WI38 (cell line): ENCODE data around the gene YAP1.
A peak's percentile ranks its signal among the peaks of the same experiment; 100 is the strongest.

Experiments used
- H3K4me3 ChIP-seq: 2 replicates; pipeline ENCODE4 v1.5.1; 2011; ENCODE audit warnings: low read depth, mild to moderate bottlenecking, control low read depth, low read length
- CTCF ChIP-seq: IDR thresholded peaks from 2 replicates; pipeline ENCODE4 v1.5.1; 2012; ENCODE audit warnings: low read depth, mild to moderate bottlenecking, control low read depth, low read length

YAP1 gene

GRCh38 chr11:102110761-102111010 lies 439 bp downstream of the YAP1 start:
- peak overlapping the region; percentile 93 for H3K4me3 ChIP-seq
- TF ChIP-seq CTCF: no peak

GRCh38 chr11:102111011-102111786 lies 952 bp downstream of the YAP1 start:
- peak overlapping the region; percentile 93 for H3K4me3 ChIP-seq

GRCh38 chr11:102111787-102112508 lies 1.7 kb downstream of the YAP1 start:
- no peak for TF ChIP-seq CTCF
- peak overlapping the region; percentile 93 for H3K4me3 ChIP-seq

More at GRCh38 chr11:102111011-102111786, 952 bp downstream of the YAP1 start:
- TF ChIP-seq CTCF: no peak

- TF ChIP-seq CTCF: no peak
- peak overlapping the region; percentile 93 for H3K4me3 ChIP-seq
Observed at GRCh38 chr11:102112509-102112821, 2.2 kb downstream of the YAP1 start.

- peak overlapping the region; percentile 93 for H3K4me3 ChIP-seq
- TF ChIP-seq CTCF: no peak
Observed at GRCh38 chr11:102114032-102114431, 3.8 kb downstream of the YAP1 start.

GRCh38 chr11:102115557-102115956 lies 5.3 kb downstream of the YAP1 start:
- TF ChIP-seq CTCF: no peak
- H3K4me3 ChIP-seq: peak overlapping the region; percentile 24; the same call in 1 of the 2 replicates

GRCh38 chr11:102116453-102117205 lies 6.4 kb downstream of the YAP1 start:
- no peak overlapping the region for H3K4me3 ChIP-seq
- TF ChIP-seq CTCF: no peak
